ENCODE data around the gene BICD1. TPM values are rescaled to one million over a fixed set of nuclear protein-coding genes. Genes with fewer than 3 reads are reported as not detected.

The BICD1 gene
- total and polyA plus RNA-seq, 2 experiments from 2014 or later = 59.3 to 83.6 TPM

DNA sequence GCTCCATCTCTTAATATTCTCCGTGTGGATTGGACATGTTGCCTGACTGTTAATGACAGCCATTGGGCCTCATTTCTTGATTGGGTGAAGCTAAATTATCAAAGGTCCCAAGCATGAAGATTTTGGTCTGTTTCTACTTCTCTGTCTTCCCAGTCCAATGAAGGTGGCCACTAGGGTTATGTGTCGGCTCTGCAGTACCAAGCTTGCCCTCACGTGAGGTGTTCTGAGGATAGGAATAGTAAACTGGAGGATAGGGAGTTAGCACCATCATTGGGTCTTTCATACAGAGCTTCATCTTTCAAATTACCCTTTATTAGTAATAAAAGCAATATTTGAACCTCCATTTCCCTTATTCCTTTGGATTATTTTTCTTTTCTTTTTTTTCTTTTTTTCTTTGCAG is 21.9 kb upstream of the BICD1 start:
- Mint-ChIP-seq H3K36me3 (ENCODE audit: low read depth) (peaks cover 2% of the 10 kb centered on the region; the same call in 1 of the 3 replicates), H3K4me1 (peaks cover 16% of the 10 kb centered on the region), H3K9me3 (no peaks in the 10 kb centered on the region; the same call in 2 of the 3 replicates), H3K27me3 (ENCODE audit: insufficient read depth, low read depth, poor library complexity) (peaks cover 13% of the 10 kb centered on the region), H3K4me3 (no peak overlapping the region), H3K27ac (no peak overlapping the region)
- Histone ChIP-seq H3K36me3 (ENCODE audit: insufficient read depth) (no peaks in the 10 kb centered on the region; the same call in 1 of the 2 replicates), H3K4me2 (no peak overlapping the region), H3K27me3 (ENCODE audit: insufficient read depth) (no peaks in the 10 kb centered on the region), H3K27ac (ENCODE audit: low read depth) (no peak overlapping the region), H2AFZ (peak overlapping the region; percentile 81; the same call in 1 of the 2 replicates), H3K9me2 (ENCODE audit: insufficient read depth) (no peaks in the 10 kb centered on the region), H3K79me2 (replicated peaks; ENCODE audit: insufficient read depth) (no peaks in the 10 kb centered on the region), H4K20me1 (replicated peaks; ENCODE audit: insufficient read depth) (no peaks in the 10 kb centered on the region), H3K4me3 (no peak overlapping the region), H3K4me1 (ENCODE audit: insufficient read depth) (peaks cover 13% of the 10 kb centered on the region), H3F3A (replicated peaks; ENCODE audit: low read depth) (no peaks in the 10 kb centered on the region; the same call in 1 of the 2 replicates)
- TF ChIP-seq JUNB (IDR thresholded peaks at IDR 0.05; ENCODE audit: unreplicated experiment) = no peak
- no peak for TF ChIP-seq CREB1 (CRISPR knock-in tag; IDR thresholded peaks at IDR 0.05; ENCODE audit: low read depth)
- no peak for TF ChIP-seq EZH2phosphoT487 (IDR thresholded peaks at IDR 0.05; ENCODE audit: unreplicated experiment)
- TF ChIP-seq, protein P1, sequence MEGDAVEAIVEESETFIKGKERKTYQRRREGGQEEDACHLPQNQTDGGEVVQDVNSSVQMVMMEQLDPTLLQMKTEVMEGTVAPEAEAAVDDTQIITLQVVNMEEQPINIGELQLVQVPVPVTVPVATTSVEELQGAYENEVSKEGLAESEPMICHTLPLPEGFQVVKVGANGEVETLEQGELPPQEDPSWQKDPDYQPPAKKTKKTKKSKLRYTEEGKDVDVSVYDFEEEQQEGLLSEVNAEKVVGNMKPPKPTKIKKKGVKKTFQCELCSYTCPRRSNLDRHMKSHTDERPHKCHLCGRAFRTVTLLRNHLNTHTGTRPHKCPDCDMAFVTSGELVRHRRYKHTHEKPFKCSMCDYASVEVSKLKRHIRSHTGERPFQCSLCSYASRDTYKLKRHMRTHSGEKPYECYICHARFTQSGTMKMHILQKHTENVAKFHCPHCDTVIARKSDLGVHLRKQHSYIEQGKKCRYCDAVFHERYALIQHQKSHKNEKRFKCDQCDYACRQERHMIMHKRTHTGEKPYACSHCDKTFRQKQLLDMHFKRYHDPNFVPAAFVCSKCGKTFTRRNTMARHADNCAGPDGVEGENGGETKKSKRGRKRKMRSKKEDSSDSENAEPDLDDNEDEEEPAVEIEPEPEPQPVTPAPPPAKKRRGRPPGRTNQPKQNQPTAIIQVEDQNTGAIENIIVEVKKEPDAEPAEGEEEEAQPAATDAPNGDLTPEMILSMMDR (conservative IDR thresholded peaks at IDR 0.05; ENCODE audit: low read depth in 2 of 2) = no peak; a peak in 1 of 4 replicates
- TF ChIP-seq, protein P2, sequence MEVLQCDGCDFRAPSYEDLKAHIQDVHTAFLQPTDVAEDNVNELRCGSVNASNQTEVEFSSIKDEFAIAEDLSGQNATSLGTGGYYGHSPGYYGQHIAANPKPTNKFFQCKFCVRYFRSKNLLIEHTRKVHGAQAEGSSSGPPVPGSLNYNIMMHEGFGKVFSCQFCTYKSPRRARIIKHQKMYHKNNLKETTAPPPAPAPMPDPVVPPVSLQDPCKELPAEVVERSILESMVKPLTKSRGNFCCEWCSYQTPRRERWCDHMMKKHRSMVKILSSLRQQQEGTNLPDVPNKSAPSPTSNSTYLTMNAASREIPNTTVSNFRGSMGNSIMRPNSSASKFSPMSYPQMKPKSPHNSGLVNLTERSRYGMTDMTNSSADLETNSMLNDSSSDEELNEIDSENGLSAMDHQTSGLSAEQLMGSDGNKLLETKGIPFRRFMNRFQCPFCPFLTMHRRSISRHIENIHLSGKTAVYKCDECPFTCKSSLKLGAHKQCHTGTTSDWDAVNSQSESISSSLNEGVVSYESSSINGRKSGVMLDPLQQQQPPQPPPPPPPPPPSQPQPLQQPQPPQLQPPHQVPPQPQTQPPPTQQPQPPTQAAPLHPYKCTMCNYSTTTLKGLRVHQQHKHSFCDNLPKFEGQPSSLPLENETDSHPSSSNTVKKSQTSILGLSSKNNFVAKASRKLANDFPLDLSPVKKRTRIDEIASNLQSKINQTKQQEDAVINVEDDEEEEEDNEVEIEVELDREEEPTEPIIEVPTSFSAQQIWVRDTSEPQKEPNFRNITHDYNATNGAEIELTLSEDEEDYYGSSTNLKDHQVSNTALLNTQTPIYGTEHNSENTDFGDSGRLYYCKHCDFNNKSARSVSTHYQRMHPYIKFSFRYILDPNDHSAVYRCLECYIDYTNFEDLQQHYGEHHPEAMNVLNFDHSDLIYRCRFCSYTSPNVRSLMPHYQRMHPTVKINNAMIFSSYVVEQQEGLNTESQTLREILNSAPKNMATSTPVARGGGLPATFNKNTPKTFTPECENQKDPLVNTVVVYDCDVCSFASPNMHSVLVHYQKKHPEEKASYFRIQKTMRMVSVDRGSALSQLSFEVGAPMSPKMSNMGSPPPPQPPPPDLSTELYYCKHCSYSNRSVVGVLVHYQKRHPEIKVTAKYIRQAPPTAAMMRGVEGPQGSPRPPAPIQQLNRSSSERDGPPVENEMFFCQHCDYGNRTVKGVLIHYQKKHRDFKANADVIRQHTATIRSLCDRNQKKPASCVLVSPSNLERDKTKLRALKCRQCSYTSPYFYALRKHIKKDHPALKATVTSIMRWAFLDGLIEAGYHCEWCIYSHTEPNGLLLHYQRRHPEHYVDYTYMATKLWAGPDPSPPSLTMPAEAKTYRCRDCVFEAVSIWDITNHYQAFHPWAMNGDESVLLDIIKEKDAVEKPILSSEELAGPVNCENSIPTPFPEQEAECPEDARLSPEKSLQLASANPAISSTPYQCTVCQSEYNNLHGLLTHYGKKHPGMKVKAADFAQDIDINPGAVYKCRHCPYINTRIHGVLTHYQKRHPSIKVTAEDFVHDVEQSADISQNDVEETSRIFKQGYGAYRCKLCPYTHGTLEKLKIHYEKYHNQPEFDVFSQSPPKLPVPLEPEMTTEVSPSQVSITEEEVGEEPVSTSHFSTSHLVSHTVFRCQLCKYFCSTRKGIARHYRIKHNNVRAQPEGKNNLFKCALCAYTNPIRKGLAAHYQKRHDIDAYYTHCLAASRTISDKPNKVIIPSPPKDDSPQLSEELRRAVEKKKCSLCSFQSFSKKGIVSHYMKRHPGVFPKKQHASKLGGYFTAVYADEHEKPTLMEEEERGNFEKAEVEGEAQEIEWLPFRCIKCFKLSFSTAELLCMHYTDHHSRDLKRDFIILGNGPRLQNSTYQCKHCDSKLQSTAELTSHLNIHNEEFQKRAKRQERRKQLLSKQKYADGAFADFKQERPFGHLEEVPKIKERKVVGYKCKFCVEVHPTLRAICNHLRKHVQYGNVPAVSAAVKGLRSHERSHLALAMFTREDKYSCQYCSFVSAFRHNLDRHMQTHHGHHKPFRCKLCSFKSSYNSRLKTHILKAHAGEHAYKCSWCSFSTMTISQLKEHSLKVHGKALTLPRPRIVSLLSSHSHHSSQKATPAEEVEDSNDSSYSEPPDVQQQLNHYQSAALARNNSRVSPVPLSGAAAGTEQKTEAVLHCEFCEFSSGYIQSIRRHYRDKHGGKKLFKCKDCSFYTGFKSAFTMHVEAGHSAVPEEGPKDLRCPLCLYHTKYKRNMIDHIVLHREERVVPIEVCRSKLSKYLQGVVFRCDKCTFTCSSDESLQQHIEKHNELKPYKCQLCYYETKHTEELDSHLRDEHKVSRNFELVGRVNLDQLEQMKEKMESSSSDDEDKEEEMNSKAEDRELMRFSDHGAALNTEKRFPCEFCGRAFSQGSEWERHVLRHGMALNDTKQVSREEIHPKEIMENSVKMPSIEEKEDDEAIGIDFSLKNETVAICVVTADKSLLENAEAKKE (CRISPR knock-in tag; IDR thresholded peaks at IDR 0.05) = no peak
- DNase-seq (ENCODE audit: low spot score) (no peak), ATAC-seq (peak; percentile 52)
